GM18867 (cell line): ENCODE data around the gene POTEF.
"Not testable (repeated sequence)": the region's sequence is repeated elsewhere in the genome, so short reads cannot be mapped to it uniquely, and the experiment has no call there.

Experiments used
- ATAC-seq: cut with Tn5 transposase; IDR thresholded peaks from one replicate; pipeline ENCODE4 v1.9.1; 2021; ENCODE audit warnings: mild to moderate bottlenecking, moderate library complexity; ENCODE audit not compliant: unreplicated experiment

The POTEF gene

GRCh38 chr2:130153721-130154422 is 24.9 kb upstream of the POTEF start:
- ATAC-seq: not testable (repeated sequence)

DNA sequence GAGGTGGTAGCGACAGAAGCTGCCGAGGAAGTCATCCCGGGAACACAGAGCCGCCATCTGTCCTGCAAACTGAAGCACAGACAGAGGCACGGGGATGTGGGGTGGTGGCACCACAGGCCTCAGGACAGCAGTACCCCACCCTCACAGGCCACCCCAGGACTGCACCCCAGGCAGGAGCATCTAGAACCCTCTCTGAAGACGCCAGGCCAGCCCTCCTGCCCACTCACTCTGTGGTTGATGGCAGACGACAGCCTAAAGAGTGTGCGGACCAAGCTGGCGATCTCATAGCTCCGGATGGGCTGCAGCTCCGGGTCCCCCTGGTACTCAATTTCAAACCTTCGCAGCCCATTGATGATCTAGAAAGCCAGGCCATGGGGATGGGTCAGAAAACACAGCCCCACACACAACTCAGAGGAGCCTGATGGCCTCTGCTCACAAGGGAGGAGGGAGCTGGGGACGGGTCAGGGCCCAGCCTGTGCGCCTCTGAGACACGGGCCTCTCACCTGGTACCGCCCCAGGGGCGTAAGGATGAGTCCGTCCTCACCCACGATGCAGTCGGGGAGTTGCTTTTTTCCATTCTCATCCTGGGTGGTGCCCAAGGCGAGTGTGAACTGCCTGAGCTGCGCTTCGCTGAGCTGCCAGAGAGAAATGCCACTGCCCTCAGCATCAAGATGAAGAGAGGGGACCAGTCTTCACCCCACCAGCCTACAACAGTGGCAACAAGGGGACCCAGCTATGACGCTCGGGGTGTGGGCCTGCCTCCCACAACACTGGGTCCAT is 24.0 kb upstream of the POTEF start:
- no peak for ATAC-seq

GRCh38 chr2:130152136-130152815 is 23.3 kb upstream of the POTEF start:
- ATAC-seq: not testable (repeated sequence)

- not testable (repeated sequence) for ATAC-seq
These were observed 22.1 kb upstream of the POTEF start for GRCh38 chr2:130151145-130151512.

- no peak for ATAC-seq
These were observed 21.4 kb upstream of the POTEF start for GRCh38 chr2:130150181-130151144.

DNA sequence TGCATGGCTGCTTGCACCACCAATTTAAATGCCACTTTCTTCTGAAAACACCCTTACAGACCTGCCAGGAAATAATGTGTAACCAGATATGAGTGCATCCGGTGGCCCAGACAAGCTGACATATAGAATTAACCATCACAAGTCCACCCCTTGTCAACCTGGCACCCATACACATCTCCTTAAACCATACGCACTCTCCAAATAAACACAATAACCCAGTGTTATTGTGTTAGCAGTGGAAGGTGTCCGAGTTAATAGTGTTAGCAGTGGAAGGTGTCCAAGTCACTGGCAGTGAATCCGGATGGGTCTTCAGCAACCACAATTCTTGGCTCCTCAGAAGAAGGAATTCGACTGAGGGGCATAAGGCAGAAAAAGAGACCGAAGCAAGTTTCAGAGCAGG is 19.5 kb upstream of the POTEF start:
- ATAC-seq: not testable (repeated sequence)

DNA sequence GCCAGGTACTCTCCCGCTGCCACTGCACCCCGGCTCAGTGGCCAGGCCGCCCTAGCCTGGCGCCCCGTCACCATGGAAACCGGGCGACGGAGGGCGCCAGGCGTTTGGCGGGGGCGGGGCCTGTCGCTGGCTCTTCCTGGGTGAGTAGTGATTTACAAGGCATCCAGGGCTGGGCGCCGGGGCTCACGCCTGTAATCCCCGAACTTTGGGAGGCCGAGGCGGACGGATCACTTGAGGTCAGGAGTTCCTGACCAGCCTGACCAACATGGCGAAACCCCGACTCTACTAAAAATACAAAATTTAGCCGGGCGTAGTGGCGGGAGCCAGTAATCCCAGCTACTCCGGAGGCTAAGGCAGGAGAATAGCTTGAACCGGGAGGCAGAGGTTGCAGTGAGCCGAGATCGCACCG is 16.0 kb upstream of the POTEF start, which contains the start of gene CCDC74B:
TSS of gene CCDC74B (minus strand) at position 107 of the 409 bp plus-strand sequence. CDS start 116 bp downstream, outside the sequence.
- peak; percentile 95 for ATAC-seq

GRCh38 chr2:130143266-130144039 is 14.4 kb upstream of the POTEF start:
- peak; percentile 42 for ATAC-seq

- ATAC-seq: not testable (repeated sequence)
These were observed 13.6 kb upstream of the POTEF start for GRCh38 chr2:130142396-130143265.

GRCh38 chr2:130141645-130142370 is 12.8 kb upstream of the POTEF start:
- not testable (repeated sequence) for ATAC-seq

DNA sequence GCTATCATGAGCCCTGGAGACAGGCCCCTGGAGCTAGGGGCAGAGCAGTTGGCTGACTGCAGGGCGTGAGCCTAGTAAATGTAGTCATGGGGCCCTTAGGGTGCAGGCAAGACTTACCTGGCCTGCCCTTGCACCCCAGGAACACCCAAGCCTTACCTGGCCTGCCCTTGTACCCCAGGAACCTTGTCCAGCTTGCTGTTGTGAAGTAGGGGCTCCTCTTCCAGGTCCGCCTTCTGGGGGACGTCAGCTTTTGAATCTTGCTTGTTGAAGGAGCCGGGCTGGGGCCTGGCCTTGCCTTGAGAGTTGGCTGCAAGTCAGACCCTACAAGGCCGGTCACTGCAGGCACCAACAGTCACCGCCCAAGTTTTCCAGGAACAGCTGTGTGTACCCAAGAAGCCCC is 12.0 kb upstream of the POTEF start:
- ATAC-seq: not testable (repeated sequence)

- ATAC-seq: not testable (repeated sequence)
These were observed 11.5 kb upstream of the POTEF start for GRCh38 chr2:130140516-130140915.

- not testable (repeated sequence) for ATAC-seq
These were observed 10.6 kb upstream of the POTEF start for GRCh38 chr2:130139331-130140280.

DNA sequence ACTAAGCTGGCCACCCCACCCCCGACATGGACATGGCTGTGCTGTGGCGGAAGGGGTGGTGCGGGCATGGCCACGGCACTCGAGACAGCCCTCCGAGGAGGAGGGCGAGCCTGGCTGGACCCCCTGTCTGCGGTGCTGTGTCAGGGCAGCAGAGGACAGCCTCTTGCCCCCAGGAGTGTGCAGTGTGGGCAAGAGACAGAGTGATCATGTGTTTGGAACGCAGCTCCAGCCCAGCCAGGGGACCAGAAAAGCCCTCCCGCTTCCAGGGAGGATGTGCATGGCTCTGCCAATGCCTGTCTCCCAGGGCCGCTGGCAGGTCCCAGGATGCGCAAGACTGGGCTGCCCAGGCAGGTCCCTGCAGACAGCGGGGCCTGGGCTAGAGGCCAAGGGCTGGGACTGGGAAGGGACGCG is 9.8 kb upstream of the POTEF start:
- ATAC-seq: not testable (repeated sequence)

GRCh38 chr2:130138326-130138725 is 9.3 kb upstream of the POTEF start:
- ATAC-seq: not testable (repeated sequence)

DNA sequence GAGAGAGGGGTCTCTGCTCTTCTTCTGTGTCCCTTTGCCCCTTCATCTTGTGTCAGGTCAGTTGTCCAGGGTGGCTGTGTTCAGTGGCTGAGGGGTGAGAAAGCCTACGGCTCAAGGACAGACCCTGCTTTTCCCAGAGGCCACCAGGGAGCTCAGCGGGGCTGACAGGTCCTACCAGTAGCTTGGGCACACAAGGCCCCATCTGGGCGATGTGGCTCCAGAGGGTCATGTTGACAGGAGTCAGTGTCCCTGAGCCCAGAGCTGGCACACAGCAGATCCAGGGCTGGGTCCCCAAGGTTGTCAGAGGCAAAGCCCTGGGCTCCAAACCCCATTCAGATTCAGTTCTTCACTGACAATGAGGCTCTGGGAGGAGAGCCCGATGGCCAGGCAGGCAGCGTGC is 8.1 kb upstream of the POTEF start:
- not testable (repeated sequence) for ATAC-seq

- not testable (repeated sequence) for ATAC-seq
These were observed 7.5 kb upstream of the POTEF start for GRCh38 chr2:130136546-130136945.
